ENCODE measurements around the gene CHCHD2. TPM values are rescaled to one million over a fixed set of nuclear protein-coding genes. Genes with fewer than 3 reads are reported as not detected.
A peak's percentile ranks its signal among the peaks of the same experiment; 100 is the strongest.
"Not testable (repeated sequence)": the region's sequence is repeated elsewhere in the genome, so short reads cannot be mapped to it uniquely, and the experiment has no call there.

Gene CHCHD2
- total RNA-seq, result 100 to 1,000 TPM; 439 to 485 TPM

- Histone ChIP-seq H3K4me1 (peaks cover 0 to 15% of the 10 kb centered on the region in 2 donors), H3K27ac (peak within 1 kb of the TSS; percentile 92), H3K9me3 (no peaks in the 10 kb centered on the region), H3K27me3 (no peaks in the 10 kb centered on the region), H3K4me3 (peak within 1 kb of the TSS; percentile 88 to 91), H3K36me3 (peaks cover 29% of the 10 kb centered on the region)
- DNase-seq (ENCODE audit: low spot score), result peak; percentile 98
- TF ChIP-seq CTCF (IDR thresholded peaks at IDR 0.05), result no peak
Measured at GRCh38 chr7:56106108-56107073, at the start of gene CHCHD2. Gene CHCHD2 (minus strand): TSS chr7:56106476. CDS start chr7:56106413, 63 bp downstream.

DNA sequence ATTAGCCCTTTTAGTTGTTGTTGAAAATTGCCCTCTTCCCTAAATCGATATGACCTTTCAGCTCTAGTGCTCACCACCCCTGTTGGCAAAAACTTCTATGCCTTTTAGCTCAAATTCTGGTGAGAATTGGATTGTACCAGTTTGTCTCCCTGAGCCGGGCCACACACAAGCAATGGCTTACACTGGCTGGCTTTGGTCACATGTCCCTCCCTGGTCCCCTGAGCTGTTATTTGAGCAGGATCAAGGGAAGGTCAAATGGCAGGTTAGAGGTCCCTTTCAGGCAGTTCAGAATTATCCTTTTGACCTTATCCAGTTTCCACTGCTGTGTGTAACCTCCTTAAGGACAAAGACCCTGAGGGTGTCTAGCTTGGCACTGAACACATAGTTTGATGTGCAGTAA lies 24.8 kb upstream of the CHCHD2 start:
- DNase-seq (ENCODE audit: low spot score); H3K27ac ChIP-seq; H3K27me3 ChIP-seq; H3K4me1 ChIP-seq; H3K9me3 ChIP-seq; H3K36me3 ChIP-seq; H3K4me3 ChIP-seq: not testable (repeated sequence)

DNA sequence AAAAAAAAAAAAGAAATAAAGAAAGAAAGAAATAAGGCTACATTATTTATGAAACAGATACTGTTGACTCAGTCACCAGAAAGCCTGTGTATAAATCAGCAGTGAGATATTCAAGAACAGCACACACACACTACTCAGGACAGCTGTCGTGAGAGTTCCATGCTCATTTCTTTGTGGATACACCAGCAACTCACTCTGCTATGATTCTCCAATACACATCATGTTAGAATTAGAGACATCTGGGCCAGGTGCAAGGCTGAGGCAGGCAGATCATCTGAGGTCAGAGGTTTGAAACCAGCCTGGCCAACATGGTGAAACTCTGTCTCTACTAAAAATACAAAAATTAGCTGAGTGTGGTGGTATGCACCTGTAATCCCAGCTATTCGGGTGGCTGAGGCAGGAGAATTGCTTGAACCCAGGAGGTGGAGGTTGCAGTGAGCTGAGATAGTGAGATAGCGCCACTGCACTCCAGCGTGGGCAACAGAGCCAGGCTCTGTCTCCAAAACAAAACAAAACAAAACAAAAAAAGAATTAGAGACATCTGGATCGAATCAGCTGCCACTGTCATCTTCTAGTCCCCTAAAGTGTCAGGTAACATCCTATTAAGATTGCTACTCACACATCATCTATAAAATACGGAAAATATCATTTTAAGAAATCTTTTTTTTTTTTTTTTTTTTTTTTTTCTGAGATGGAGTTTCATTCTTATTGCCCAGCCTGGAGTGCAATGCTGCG lies 21.1 kb upstream of the CHCHD2 start:
- Histone ChIP-seq H3K36me3 (no peaks in the 10 kb centered on the region), H3K27ac (no peak overlapping the region), H3K4me3 (no peak overlapping the region), H3K27me3 (no peaks in the 10 kb centered on the region), H3K9me3 (no peaks in the 10 kb centered on the region), H3K4me1 (no peaks in the 10 kb centered on the region)
- TF ChIP-seq CTCF (IDR thresholded peaks at IDR 0.05), result no peak
- no peak for DNase-seq (ENCODE audit: low spot score)

DNA sequence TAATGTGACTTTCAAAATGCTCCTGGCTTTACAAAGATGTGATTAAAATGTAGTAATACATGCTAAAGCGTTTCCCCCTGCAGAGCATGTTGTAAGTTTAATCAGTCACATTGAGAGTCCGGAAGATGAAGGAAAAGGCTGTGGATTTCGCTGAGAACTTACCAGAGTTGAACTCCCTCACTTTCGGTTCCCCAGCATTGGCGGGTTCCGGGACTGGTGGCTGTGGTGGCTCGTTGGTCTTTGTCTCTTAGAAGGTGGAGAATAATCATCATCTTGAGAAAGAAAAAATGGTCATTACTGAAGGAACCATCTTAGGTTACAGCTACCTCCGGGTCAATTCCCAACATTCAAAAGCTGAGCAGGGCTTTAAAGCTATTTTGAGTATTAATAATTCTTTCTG lies 19.6 kb upstream of the CHCHD2 start:
- Histone ChIP-seq H3K9me3 (no peaks in the 10 kb centered on the region), H3K4me3 (no peak overlapping the region), H3K27me3 (no peaks in the 10 kb centered on the region), H3K4me1 (no peaks in the 10 kb centered on the region), H3K36me3 (no peaks in the 10 kb centered on the region), H3K27ac (no peak overlapping the region)
- no peak for TF ChIP-seq CTCF (IDR thresholded peaks at IDR 0.05)
- no peak for DNase-seq (ENCODE audit: low spot score)

- no peak overlapping the region for H3K27ac ChIP-seq
Measured at GRCh38 chr7:56124981-56125380, 18.7 kb upstream of the CHCHD2 start.

More at GRCh38 chr7:56124981-56125380, 18.7 kb upstream of the CHCHD2 start:
- Histone ChIP-seq H3K27me3 (no peaks in the 10 kb centered on the region), H3K36me3 (no peaks in the 10 kb centered on the region), H3K4me3 (no peak overlapping the region), H3K9me3 (no peaks in the 10 kb centered on the region), H3K4me1 (no peaks in the 10 kb centered on the region)
- TF ChIP-seq CTCF (IDR thresholded peaks at IDR 0.05), result no peak
- no peak for DNase-seq (ENCODE audit: low spot score)
